ENCODE measurements around the gene GPHN.

Gene GPHN

GRCh38 chr14:66507722-66508546, at the start of gene GPHN:
Gene GPHN (plus strand): TSS chr14:66508147.
- no peak for FAIRE-seq

GRCh38 chr14:66459603-66460002, 48.3 kb upstream of the GPHN start:
- no peak for FAIRE-seq

- FAIRE-seq, result no peak
Measured at GRCh38 chr14:66464261-66464660, 43.7 kb upstream of the GPHN start.

- FAIRE-seq, result no peak
Measured at GRCh38 chr14:66468778-66469367, 39.1 kb upstream of the GPHN start.

- FAIRE-seq, result no peak
Measured at GRCh38 chr14:66471584-66471983, 36.4 kb upstream of the GPHN start.

- no peak for FAIRE-seq
Measured at GRCh38 chr14:66472251-66472650, 35.7 kb upstream of the GPHN start.

- no peak for FAIRE-seq
Measured at GRCh38 chr14:66473223-66473622, 34.7 kb upstream of the GPHN start.

GRCh38 chr14:66476964-66477363, 31.0 kb upstream of the GPHN start:
- no peak for FAIRE-seq

- FAIRE-seq, result no peak
Measured at GRCh38 chr14:66477567-66477966, 30.4 kb upstream of the GPHN start.

- FAIRE-seq, result no peak
Measured at GRCh38 chr14:66482873-66483272, 25.1 kb upstream of the GPHN start.

- no peak for FAIRE-seq
Measured at GRCh38 chr14:66483322-66483721, 24.6 kb upstream of the GPHN start.

GRCh38 chr14:66485029-66485428, 22.9 kb upstream of the GPHN start:
- no peak for FAIRE-seq

GRCh38 chr14:66485910-66486421, 22.0 kb upstream of the GPHN start, which contains the start of gene CCDC196:
Gene CCDC196 (plus strand): TSS chr14:66486371. CDS start chr14:66486503, 132 bp downstream.
- FAIRE-seq, result no peak

- no peak for FAIRE-seq
Measured at GRCh38 chr14:66487164-66487563, 20.8 kb upstream of the GPHN start.

- FAIRE-seq, result no peak
Measured at GRCh38 chr14:66490143-66491111, 17.5 kb upstream of the GPHN start.

GRCh38 chr14:66493750-66494149, 14.2 kb upstream of the GPHN start:
- FAIRE-seq, result no peak

- peak; percentile 33 for FAIRE-seq
Measured at GRCh38 chr14:66495218-66496098, 12.5 kb upstream of the GPHN start.

- FAIRE-seq, result no peak
Measured at GRCh38 chr14:66496188-66496807, 11.6 kb upstream of the GPHN start.

- no peak for FAIRE-seq
Measured at GRCh38 chr14:66496911-66497310, 11.0 kb upstream of the GPHN start.

- no peak for FAIRE-seq
Measured at GRCh38 chr14:66498311-66498710, 9.6 kb upstream of the GPHN start.

- FAIRE-seq, result no peak
Measured at GRCh38 chr14:66501592-66501991, 6.4 kb upstream of the GPHN start.
